Endothelial cell of umbilical vein (primary cell): Measurements from ENCODE around the gene BAZ1A. TPM values are rescaled to one million over a fixed set of nuclear protein-coding genes. Genes with fewer than 3 reads are reported as not detected.

Source experiments
- BruUV-seq: library from RNA; stranded (reverse); fragments of 400-500 nt; replicated peaks from 2 replicates; lab custom pipeline; 2021; lab: Mats Ljungman, UMichigan
- CTCF ChIA-PET: fragments of 300-600, 350-600 bp; sonication (Branson Sonifier 250); formaldehyde crosslinking; loops from one replicate; lab custom pipeline; 2021; ENCODE audit warnings: antibody characterized with exemption, inconsistent platforms; lab: Charles Lee
- POLR2A ChIA-PET: fragments of 300-600, 350-600 bp; sonication (Branson Sonifier 250); formaldehyde crosslinking; loops from one replicate; lab custom pipeline; 2021; ENCODE audit warnings: antibody characterized with exemption, inconsistent platforms; lab: Charles Lee
- DNase-seq: peaks from one replicate; pipeline ENCODE4 v3.0.0-alpha.2; 2011; ENCODE audit warnings: low read depth, low spot score
- FAIRE-seq: peaks from 2 replicates; lab custom pipeline; 2011; peaks lifted over from hg19 to GRCh38; lab: Jason Lieb, UNC
- H2AFZ ChIP-seq: 2 replicates; pipeline ENCODE4 v1.6.0; 2012; ENCODE audit warnings: low read depth, low read length, control low read depth, inconsistent platforms
- H3K27ac ChIP-seq: 2 replicates; pipeline ENCODE4 v1.5.1; 2011; ENCODE audit warnings: low read depth, mild to moderate bottlenecking, control low read depth, low read length, moderate library complexity; ENCODE audit not compliant: insufficient read depth
- H3K27me3 ChIP-seq, 2 experiments: 2 replicates each; pipeline versions ENCODE4 v1.6.0 to v1.6.1; 2011; ENCODE audit warnings: low read length in 2 of 2, mixed read lengths in 1 of 2; ENCODE audit not compliant: control insufficient read depth in 2 of 2, insufficient read depth in 2 of 2
- H3K36me3 ChIP-seq, 2 experiments: 2 replicates in 1 of 2; 3 replicates in 1 of 2; pipeline ENCODE4 v1.5.1; 2011; ENCODE audit warnings: low read length in 2 of 2, mild to moderate bottlenecking in 1 of 2, moderate library complexity in 1 of 2; ENCODE audit not compliant: control insufficient read depth in 2 of 2, insufficient read depth in 2 of 2; ENCODE audit errors: extremely low read depth in 1 of 2
- H3K4me1 ChIP-seq: 3 replicates; pipeline ENCODE4 v1.5.1; 2011; ENCODE audit warnings: mild to moderate bottlenecking, low read length; ENCODE audit not compliant: control insufficient read depth, insufficient read depth; ENCODE audit errors: extremely low read depth
- H3K4me2 ChIP-seq: 2 replicates; pipeline ENCODE4 v1.6.1; 2011; ENCODE audit warnings: low read length, control low read depth, mixed read lengths; ENCODE audit not compliant: insufficient read depth
- H3K4me3 ChIP-seq, 3 experiments: fragments of 200-600 bp in 1 of 3; sonication (generic), shearing (Covaris generic) in 1 of 3; replicated peaks in 1 of 3; 2 replicates each; pipeline ENCODE4 v1.5.1; 2011 to 2016; ENCODE audit warnings: control low read depth in 3 of 3, low read length in 3 of 3, mild to moderate bottlenecking in 2 of 3, inconsistent platforms in 1 of 3, low read depth in 1 of 3, moderate library complexity in 1 of 3; ENCODE audit not compliant: insufficient read depth in 1 of 3
- H3K79me2 ChIP-seq: 2 replicates; pipeline ENCODE4 v1.6.0; 2012; ENCODE audit warnings: low read length, inconsistent platforms; ENCODE audit not compliant: control insufficient read depth, insufficient read depth
- H3K9ac ChIP-seq: replicated peaks from 2 replicates; pipeline ENCODE3; 2011; ENCODE audit warnings: low read length, control low read depth; ENCODE audit not compliant: insufficient read depth; ENCODE audit errors: extremely low read depth
- H3K9me1 ChIP-seq: replicated peaks from 3 replicates; pipeline ENCODE4 v1.6.0; 2011; ENCODE audit warnings: mild to moderate bottlenecking, low read length; ENCODE audit not compliant: control insufficient read depth, insufficient read depth; ENCODE audit errors: extremely low read depth
- H3K9me3 ChIP-seq: replicated peaks from 2 replicates; pipeline ENCODE4 v1.5.1; 2012; ENCODE audit warnings: low read length, inconsistent platforms; ENCODE audit not compliant: control insufficient read depth, insufficient read depth
- H4K20me1 ChIP-seq: replicated peaks from 2 replicates; pipeline ENCODE3; 2011; ENCODE audit warnings: mild to moderate bottlenecking, low read length; ENCODE audit not compliant: control insufficient read depth, insufficient read depth; ENCODE audit errors: extremely low read depth
- EZH2 ChIP-seq: IDR thresholded peaks from 2 replicates; pipeline ENCODE4 v1.6.1; 2012; ENCODE audit warnings: borderline replicate concordance, low read depth, mild to moderate bottlenecking, moderate library complexity, low read length, inconsistent platforms; ENCODE audit not compliant: severe bottlenecking
- FOS ChIP-seq: IDR thresholded peaks from 2 replicates; pipeline ENCODE4 v1.6.1; 2011; ENCODE audit warnings: mild to moderate bottlenecking, low read length, moderate library complexity, borderline replicate concordance; ENCODE audit not compliant: insufficient read depth
- GATA2 ChIP-seq: IDR thresholded peaks from 2 replicates; pipeline ENCODE4 v1.7.0; 2011; ENCODE audit warnings: low read depth, mild to moderate bottlenecking, moderate library complexity, mixed read lengths, low read length; ENCODE audit not compliant: insufficient read length, insufficient read depth
- JUN ChIP-seq: IDR thresholded peaks from 2 replicates; pipeline ENCODE4 v1.6.1; 2011; ENCODE audit warnings: borderline replicate concordance, low read depth; ENCODE audit not compliant: insufficient read length, insufficient read depth
- MYC ChIP-seq: IDR thresholded peaks from one replicate; pipeline ENCODE4 v1.6.1; 2011; ENCODE audit warnings: mild to moderate bottlenecking, low read depth, low read length
- POLR2A ChIP-seq: IDR thresholded peaks from 2 replicates; pipeline ENCODE4 v1.6.1; 2012; ENCODE audit warnings: low read depth, mild to moderate bottlenecking, control low read depth, low read length
- POLR2AphosphoS5 ChIP-seq: IDR thresholded peaks from 2 replicates; pipeline ENCODE4 v1.6.1; 2012; ENCODE audit warnings: low read depth, mild to moderate bottlenecking, control low read depth, low read length, moderate library complexity; ENCODE audit not compliant: insufficient read depth
- dilution Hi-C: fragments of 300-500 bp; cut with MboI; formaldehyde crosslinking; loops from one replicate; pipeline ENCODE4 v1.15.0; 2019; ENCODE audit warnings: low sequenced_read_pairs; ENCODE audit not compliant: extremely low pct_ligation_motif_present
- intact Hi-C: fragments of 100-400 bp; cut with micrococcal nuclease; formaldehyde crosslinking; loops from one replicate; pipeline ENCODE4 v1.10.0; 2022
- polyA plus RNA-seq, 4 experiments: library from polyadenylated mRNA; depleted of rRNA in 3 of 4; stranded (reverse) in 3 of 4; unstranded in 1 of 4; fragments of >200 nt; gene quantifications; 2 replicates each; pipeline versions ENCODE4 v1.2.1 to v1.2.3, GENCODE V29; 2011 to 2012; ENCODE audit warnings: missing spikeins in 1 of 4
- total RNA-seq: library from RNA; stranded (reverse); gene quantifications from 2 replicates; pipeline ENCODE4 v1.2.3, GENCODE V29; 2021
- TF ChIP-seq, protein P1 (sequence below): IDR thresholded peaks from 2 replicates; pipeline ENCODE4 v1.6.1; 2011; ENCODE audit not compliant: insufficient read depth, insufficient read length
- TF ChIP-seq, protein P2 (sequence below), 2 donors: IDR thresholded peaks; 1 replicate in 1 of 2; 2 replicates in 1 of 2; pipeline ENCODE4 v1.5.1; 2011; ENCODE audit warnings: low read length in 2 of 2, mild to moderate bottlenecking in 2 of 2, moderate library complexity in 2 of 2, control low read depth in 1 of 2, inconsistent platforms in 1 of 2, low read depth in 1 of 2; ENCODE audit not compliant: insufficient read depth in 1 of 2; ENCODE audit errors: extremely low read depth in 1 of 2

Gene BAZ1A
- total and polyA plus RNA-seq, 2 donors (not counting 3 experiments of a cell fraction or from before 2014, with no cell fraction given) = 15.2 to 52.1 TPM

DNA sequence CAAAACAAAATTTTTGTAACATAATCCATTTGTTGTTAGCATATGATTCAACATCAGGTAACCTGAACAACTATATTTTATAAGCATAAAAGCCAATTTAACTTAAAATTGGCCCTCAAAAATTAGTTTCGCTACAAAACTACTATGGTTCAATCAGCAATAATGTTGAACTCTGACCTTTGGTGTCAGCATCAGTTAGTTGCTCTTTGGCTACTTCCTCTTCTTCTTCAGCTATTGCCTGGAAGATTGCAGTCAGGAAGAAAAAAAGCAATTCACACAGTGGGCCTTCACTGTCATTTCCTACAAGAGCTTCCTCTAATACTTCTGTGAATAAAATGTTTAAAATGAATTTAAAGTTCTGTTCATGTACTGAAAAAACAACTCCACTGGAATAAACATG lies 82.6 kb downstream of the BAZ1A start:
- FAIRE-seq (no peak), DNase-seq (no peak)
- Histone ChIP-seq H3K9me1 (no peaks in the 10 kb centered on the region), H3K9ac (no peak overlapping the region), H3K27me3 (no peaks in the 10 kb centered on the region), H3K4me2 (no peak overlapping the region), H3K79me2 (no peaks in the 10 kb centered on the region), H3K4me3 (no peak overlapping the region), H2AFZ (no peak overlapping the region), H3K4me1 (no peaks in the 10 kb centered on the region), H3K27ac (no peak overlapping the region), H4K20me1 (no peaks in the 10 kb centered on the region), H3K36me3 (peaks cover 0 to 14% of the 10 kb centered on the region in 2 experiments), H3K9me3 (no peaks in the 10 kb centered on the region)
- no TSS peak for BruUV-seq
- no peak for TF ChIP-seq EZH2
- TF ChIP-seq FOS = no peak
- no peak for TF ChIP-seq MYC
- no peak for TF ChIP-seq POLR2A
- no peak for TF ChIP-seq JUN
- TF ChIP-seq, protein P1, sequence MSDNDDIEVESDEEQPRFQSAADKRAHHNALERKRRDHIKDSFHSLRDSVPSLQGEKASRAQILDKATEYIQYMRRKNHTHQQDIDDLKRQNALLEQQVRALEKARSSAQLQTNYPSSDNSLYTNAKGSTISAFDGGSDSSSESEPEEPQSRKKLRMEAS = no peak
- dilution Hi-C loops (no loop called here), intact Hi-C loops (no loop called here)
- CTCF ChIA-PET = no interaction called here
- POLR2A ChIA-PET = no interaction called here

GRCh38 chr14:34785223-34786006 lies 89.7 kb downstream of the BAZ1A start:
- H3K27me3 ChIP-seq = no peaks in the 10 kb centered on the region
- no peak overlapping the region for H3K27ac ChIP-seq
- peaks cover 0 to 5% of the 10 kb centered on the region in 2 experiments for H3K36me3 ChIP-seq
- H3K9me1 ChIP-seq = no peaks in the 10 kb centered on the region
- DNase-seq (no peak), FAIRE-seq (no peak)
- no peaks in the 10 kb centered on the region for H3K79me2 ChIP-seq
- intact Hi-C loops (loop anchor here (10.0 kb wide), 1 partner anchor 111 kb away; no protein-coding TSS in a partner anchor), dilution Hi-C loops (no loop called here)
- H3K9me3 ChIP-seq = no peaks in the 10 kb centered on the region
- ChIA-PET POLR2A (no interaction called here), CTCF (interaction anchor here (1.1 to 1.8 kb wide), 3 partner anchors 10 to 62 kb away, joined by 4 to 8 read pairs (median 4); no protein-coding TSS in a partner anchor)
- TF ChIP-seq MYC (no peak), GATA2 (no peak), POLR2AphosphoS5 (no peak), FOS (no peak), POLR2A (no peak), JUN (no peak), EZH2 (no peak)
- TF ChIP-seq, protein P2, sequence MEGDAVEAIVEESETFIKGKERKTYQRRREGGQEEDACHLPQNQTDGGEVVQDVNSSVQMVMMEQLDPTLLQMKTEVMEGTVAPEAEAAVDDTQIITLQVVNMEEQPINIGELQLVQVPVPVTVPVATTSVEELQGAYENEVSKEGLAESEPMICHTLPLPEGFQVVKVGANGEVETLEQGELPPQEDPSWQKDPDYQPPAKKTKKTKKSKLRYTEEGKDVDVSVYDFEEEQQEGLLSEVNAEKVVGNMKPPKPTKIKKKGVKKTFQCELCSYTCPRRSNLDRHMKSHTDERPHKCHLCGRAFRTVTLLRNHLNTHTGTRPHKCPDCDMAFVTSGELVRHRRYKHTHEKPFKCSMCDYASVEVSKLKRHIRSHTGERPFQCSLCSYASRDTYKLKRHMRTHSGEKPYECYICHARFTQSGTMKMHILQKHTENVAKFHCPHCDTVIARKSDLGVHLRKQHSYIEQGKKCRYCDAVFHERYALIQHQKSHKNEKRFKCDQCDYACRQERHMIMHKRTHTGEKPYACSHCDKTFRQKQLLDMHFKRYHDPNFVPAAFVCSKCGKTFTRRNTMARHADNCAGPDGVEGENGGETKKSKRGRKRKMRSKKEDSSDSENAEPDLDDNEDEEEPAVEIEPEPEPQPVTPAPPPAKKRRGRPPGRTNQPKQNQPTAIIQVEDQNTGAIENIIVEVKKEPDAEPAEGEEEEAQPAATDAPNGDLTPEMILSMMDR (IDR thresholded peaks at IDR 0.05; ENCODE audit: extremely low read depth in 1 of 2, insufficient read depth in 1 of 2, low read depth in 1 of 2, low read length in 2 of 2) = no peak
- TF ChIP-seq, protein P1 = no peak
- H3K9ac ChIP-seq = no peak overlapping the region
- peaks cover 15% of the 10 kb centered on the region for H3K4me1 ChIP-seq
- BruUV-seq = no TSS peak
- no peak overlapping the region for H2AFZ ChIP-seq
- no peak overlapping the region for H3K4me3 ChIP-seq
- no peaks in the 10 kb centered on the region for H4K20me1 ChIP-seq
- H3K4me2 ChIP-seq = no peak overlapping the region
